Sigmoid colon (tissue), 7 donors: ENCODE results near the gene PTGDS. TPM values are rescaled to one million over a fixed set of nuclear protein-coding genes. Genes with fewer than 3 reads are reported as not detected.

Experiments used
- DNase-seq: peaks from one replicate; pipeline ENCODE4 v3.0.0-alpha.2; 2019
- H3K27ac ChIP-seq, 4 donors: fragments of 200-600 bp; sonication (generic); one replicate each; pipeline ENCODE4 v1.5.1; 2016 to 2019; ENCODE audit warnings: mild to moderate bottlenecking in 1 of 4
- H3K27me3 ChIP-seq, 3 donors: fragments of 200-600 bp; sonication (generic); one replicate each; pipeline ENCODE4 v1.5.1; 2019; ENCODE audit warnings: mild to moderate bottlenecking in 1 of 3
- H3K36me3 ChIP-seq, 4 donors: fragments of 200-600 bp; sonication (generic); one replicate each; pipeline ENCODE4 v1.5.1; 2016 to 2019
- H3K4me1 ChIP-seq, 4 donors: fragments of 200-600 bp; sonication (generic); one replicate each; pipeline ENCODE4 v1.5.1; 2017 to 2019
- H3K4me3 ChIP-seq, 4 donors: fragments of 200-600 bp; sonication (generic); one replicate each; pipeline ENCODE4 v1.5.1; 2017 to 2019; ENCODE audit warnings: mild to moderate bottlenecking in 2 of 4, moderate library complexity in 1 of 4
- H3K9me3 ChIP-seq, 4 donors: fragments of 200-600 bp in 3 of 4; sonication (generic) in 3 of 4; one replicate each; pipeline versions ENCODE4 v1.5.1 to v1.6.1; 2013 to 2019
- EP300 ChIP-seq, 4 donors: sonication (generic); formaldehyde crosslinking; IDR thresholded peaks; one replicate each; pipeline ENCODE4 v1.6.1; 2017; ENCODE audit warnings: antibody characterized with exemption in 4 of 4
- POLR2A ChIP-seq, 2 donors: fragments of 450-650 bp; IDR thresholded peaks; one replicate each; pipeline ENCODE4 v1.6.1; 2016; ENCODE audit warnings: antibody characterized with exemption in 2 of 2, mild to moderate bottlenecking in 2 of 2, moderate library complexity in 2 of 2
- POLR2AphosphoS5 ChIP-seq, 4 donors: sonication (generic); formaldehyde crosslinking; IDR thresholded peaks; one replicate each; pipeline ENCODE4 v1.6.1; 2017; ENCODE audit warnings: antibody characterized with exemption in 4 of 4
- WGBS, 2 donors: extraction: QIAGEN DNeasy Blood & Tissue Kit; methylation state at CpG; one replicate each; pipeline ENCODE4 v1.1.7; 2013; 5-methylcytosine and 5-hydroxymethylcytosine counted together
- intact Hi-C: fragments of 100-400 bp; cut with DNase I; formaldehyde crosslinking; loops from one replicate; pipeline ENCODE4 v1.15.1; 2023
- polyA plus RNA-seq, 3 donors: library from polyadenylated mRNA; stranded (reverse); fragments of 200-250 nt; gene quantifications; one replicate each; pipeline ENCODE4 v1.2.3, GENCODE V29; 2013
- total RNA-seq, 4 donors: library from RNA; depleted of rRNA; stranded (reverse); fragments of >200 nt; gene quantifications; one replicate each; pipeline ENCODE4 v1.1.0, GENCODE V29; 2016
- TF ChIP-seq, protein P1 (sequence below), 4 experiments: fragments of 450-650 bp in 3 of 4; fragments of 200-600 bp in 1 of 4; IDR thresholded peaks; one replicate each; pipeline ENCODE4 v1.5.1; 2016 to 2019; ENCODE audit warnings: antibody characterized with exemption in 4 of 4, mild to moderate bottlenecking in 3 of 4, moderate library complexity in 2 of 4
- donor health status: healthy with polysubstance abuse.
- donor health status: Bipolar disorder and iron deficiency.
- donor health status: healthy.

The PTGDS gene
- total and polyA plus RNA-seq, 7 donors: 8.3 to 218 (median 28.5) TPM

GRCh38 chr9:136968333-136969127 is 8.8 kb upstream of the PTGDS start:
- peaks cover 0 to 21% (median 0%) of the 10 kb centered on the region in 3 donors for H3K27me3 ChIP-seq
- peaks cover 0 to 5% (median 3%) of the 10 kb centered on the region in 4 donors for H3K4me1 ChIP-seq
- no peak overlapping the region for H3K27ac ChIP-seq
- intact Hi-C loops: no loop called here
- no peaks in the 10 kb centered on the region for H3K36me3 ChIP-seq
- TF ChIP-seq POLR2A (IDR thresholded peaks at IDR 0.05) (no peak), EP300 (IDR thresholded peaks at IDR 0.05) (no peak)
- 83 to 85% methylated on average over 17 of the region's 17 CpGs for WGBS, 2 donors
- no peaks in the 10 kb centered on the region for H3K9me3 ChIP-seq
- H3K4me3 ChIP-seq: no peak overlapping the region
- DNase-seq: no peak

DNA sequence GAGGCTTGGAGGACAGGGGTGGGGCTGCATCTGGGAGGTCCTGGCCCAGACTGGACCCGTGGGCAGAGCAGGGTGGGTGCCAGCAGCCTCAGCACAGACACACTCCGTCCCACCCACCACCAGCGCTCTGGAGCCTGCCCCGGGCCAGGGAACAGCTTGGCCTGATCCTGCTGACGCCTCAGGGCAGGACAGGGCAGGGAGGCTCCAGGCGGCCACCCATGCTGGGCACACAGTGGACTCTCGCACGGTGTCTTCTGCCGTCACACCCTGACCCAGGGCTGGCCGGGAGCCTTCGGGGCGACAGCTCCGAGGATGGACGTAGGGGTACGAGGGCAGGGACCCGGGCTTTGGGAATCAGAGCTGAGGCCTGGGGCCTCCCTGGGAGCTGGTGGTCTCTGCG is 8.2 kb upstream of the PTGDS start:
- Histone ChIP-seq H3K27ac (no peak overlapping the region), H3K27me3 (peaks cover 0 to 21% (median 0%) of the 10 kb centered on the region in 3 donors), H3K9me3 (no peaks in the 10 kb centered on the region), H3K36me3 (no peaks in the 10 kb centered on the region), H3K4me1 (peaks cover 0 to 5% (median 3%) of the 10 kb centered on the region in 4 donors), H3K4me3 (no peak overlapping the region)
- intact Hi-C loops: no loop called here
- no peak for DNase-seq
- WGBS, 2 donors: 84 to 90% methylated on average over 17 of the region's 17 CpGs
- TF ChIP-seq, protein P1, sequence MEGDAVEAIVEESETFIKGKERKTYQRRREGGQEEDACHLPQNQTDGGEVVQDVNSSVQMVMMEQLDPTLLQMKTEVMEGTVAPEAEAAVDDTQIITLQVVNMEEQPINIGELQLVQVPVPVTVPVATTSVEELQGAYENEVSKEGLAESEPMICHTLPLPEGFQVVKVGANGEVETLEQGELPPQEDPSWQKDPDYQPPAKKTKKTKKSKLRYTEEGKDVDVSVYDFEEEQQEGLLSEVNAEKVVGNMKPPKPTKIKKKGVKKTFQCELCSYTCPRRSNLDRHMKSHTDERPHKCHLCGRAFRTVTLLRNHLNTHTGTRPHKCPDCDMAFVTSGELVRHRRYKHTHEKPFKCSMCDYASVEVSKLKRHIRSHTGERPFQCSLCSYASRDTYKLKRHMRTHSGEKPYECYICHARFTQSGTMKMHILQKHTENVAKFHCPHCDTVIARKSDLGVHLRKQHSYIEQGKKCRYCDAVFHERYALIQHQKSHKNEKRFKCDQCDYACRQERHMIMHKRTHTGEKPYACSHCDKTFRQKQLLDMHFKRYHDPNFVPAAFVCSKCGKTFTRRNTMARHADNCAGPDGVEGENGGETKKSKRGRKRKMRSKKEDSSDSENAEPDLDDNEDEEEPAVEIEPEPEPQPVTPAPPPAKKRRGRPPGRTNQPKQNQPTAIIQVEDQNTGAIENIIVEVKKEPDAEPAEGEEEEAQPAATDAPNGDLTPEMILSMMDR (IDR thresholded peaks at IDR 0.05): no peak
- TF ChIP-seq POLR2A (IDR thresholded peaks at IDR 0.05): no peak
- no peak for TF ChIP-seq POLR2AphosphoS5 (IDR thresholded peaks at IDR 0.05)
- TF ChIP-seq EP300 (IDR thresholded peaks at IDR 0.05): no peak

DNA sequence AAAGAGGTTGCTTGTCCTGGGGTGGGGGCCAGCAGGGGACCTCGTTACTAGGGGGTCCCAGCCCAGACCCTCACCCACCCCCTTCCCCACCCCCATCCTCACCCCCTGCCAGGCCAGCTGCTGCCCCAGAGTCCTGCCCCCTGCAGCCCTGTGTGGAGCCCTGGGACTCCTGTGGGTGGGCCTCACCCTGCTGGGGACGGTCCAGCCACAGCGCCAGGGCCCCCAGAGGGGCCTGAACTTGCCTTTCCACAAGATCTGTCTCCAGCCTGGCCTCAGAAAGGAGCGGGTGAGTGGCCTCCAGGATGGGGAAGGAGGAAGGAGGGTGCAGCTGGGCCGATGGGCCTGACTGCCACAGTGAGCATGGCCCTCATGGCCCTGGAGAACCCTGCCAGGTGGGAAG is 7.5 kb upstream of the PTGDS start:
- no peak overlapping the region for H3K4me3 ChIP-seq
- WGBS, 2 donors: 72 to 84% methylated on average over 5 of the region's 5 CpGs
- H3K9me3 ChIP-seq: no peaks in the 10 kb centered on the region
- no peak for TF ChIP-seq POLR2A (IDR thresholded peaks at IDR 0.05)
- TF ChIP-seq EP300 (IDR thresholded peaks at IDR 0.05): no peak
- TF ChIP-seq, protein P1 (IDR thresholded peaks at IDR 0.05): no peak
- no peak for TF ChIP-seq POLR2AphosphoS5 (IDR thresholded peaks at IDR 0.05)
- H3K27ac ChIP-seq: no peak overlapping the region
- H3K4me1 ChIP-seq: peaks cover 0 to 5% (median 3%) of the 10 kb centered on the region in 4 donors
- no peaks in the 10 kb centered on the region for H3K36me3 ChIP-seq
- peaks cover 0 to 21% (median 0%) of the 10 kb centered on the region in 3 donors for H3K27me3 ChIP-seq
- DNase-seq: no peak
- intact Hi-C loops: no loop called here

DNA sequence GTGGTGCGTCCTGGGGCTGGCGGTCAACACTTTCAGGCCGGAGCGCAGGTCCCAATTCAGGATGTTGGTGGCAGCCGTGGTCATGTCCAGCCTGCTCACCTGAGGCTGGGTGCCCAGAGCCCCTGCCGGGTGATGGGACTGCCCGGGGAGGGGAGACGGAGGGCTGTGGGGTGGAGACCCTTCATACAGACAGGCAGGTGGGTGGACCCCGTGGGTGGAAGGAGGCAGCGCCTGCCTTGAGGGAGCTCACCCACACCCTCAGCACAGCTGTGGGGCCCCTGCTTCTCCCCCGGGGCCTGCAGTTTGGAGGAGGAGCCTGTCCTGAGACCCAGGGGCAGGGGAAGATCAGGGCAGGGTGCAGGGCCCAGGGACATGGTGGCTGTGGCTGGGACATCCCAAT is 6.9 kb upstream of the PTGDS start:
- Histone ChIP-seq H3K27ac (no peak overlapping the region), H3K9me3 (no peaks in the 10 kb centered on the region), H3K4me3 (no peak overlapping the region), H3K27me3 (peaks cover 0 to 21% (median 0%) of the 10 kb centered on the region in 3 donors), H3K36me3 (no peaks in the 10 kb centered on the region), H3K4me1 (peaks cover 0 to 5% (median 3%) of the 10 kb centered on the region in 4 donors)
- 83 to 86% methylated on average over 11 of the region's 11 CpGs for WGBS, 2 donors
- intact Hi-C loops: no loop called here
- DNase-seq: no peak
- TF ChIP-seq, protein P1 (IDR thresholded peaks at IDR 0.05): no peak
- TF ChIP-seq EP300 (IDR thresholded peaks at IDR 0.05) (no peak), POLR2AphosphoS5 (IDR thresholded peaks at IDR 0.05) (no peak), POLR2A (IDR thresholded peaks at IDR 0.05) (no peak)

- Histone ChIP-seq H3K4me1 (no peaks in the 10 kb centered on the region), H3K27me3 (peaks cover 0 to 13% (median 0%) of the 10 kb centered on the region in 3 donors), H3K27ac (no peak overlapping the region), H3K36me3 (no peaks in the 10 kb centered on the region), H3K9me3 (no peaks in the 10 kb centered on the region), H3K4me3 (no peak overlapping the region)
- WGBS, 2 donors: 84 to 85% methylated on average over 14 of the region's 14 CpGs
- TF ChIP-seq POLR2A (IDR thresholded peaks at IDR 0.05) (no peak), POLR2AphosphoS5 (IDR thresholded peaks at IDR 0.05) (no peak), EP300 (IDR thresholded peaks at IDR 0.05) (no peak)
- TF ChIP-seq, protein P1 (IDR thresholded peaks at IDR 0.05): no peak
- intact Hi-C loops: no loop called here
- no peak for DNase-seq
Observed at GRCh38 chr9:136971746-136972145, 5.6 kb upstream of the PTGDS start.
